Measurements from ENCODE around the gene BCL2. TPM values are rescaled to one million over a fixed set of nuclear protein-coding genes. Genes with fewer than 3 reads are reported as not detected.
A peak's percentile ranks its signal among the peaks of the same experiment; 100 is the strongest.

BCL2 gene
- total RNA-seq, 4 donors from 2014 or later = 16.1 to 61.1 (median 36.9) TPM

- Histone ChIP-seq H3K27me3 (no peaks in the 10 kb centered on the region), H3K27ac (peak overlapping the region; percentile 22 to 32), H3K4me1 (no peaks in the 10 kb centered on the region), H3K4me3 (no peak overlapping the region), H3K36me3 (no peaks in the 10 kb centered on the region), H3K9me3 (no peaks in the 10 kb centered on the region)
- DNase-seq = peak in 1 of 2 donors; percentile 49
- no peak for TF ChIP-seq CTCF (IDR thresholded peaks at IDR 0.05)
- no peak for TF ChIP-seq POLR2A (IDR thresholded peaks at IDR 0.05)
- intact Hi-C loops (cut with DNase I; ENCODE audit: low total_unique reads) = no loop called here
Measured at GRCh38 chr18:63083555-63083954, 236.0 kb downstream of the BCL2 start.

GRCh38 chr18:63083020-63083531, 236.5 kb downstream of the BCL2 start:
- H3K27ac ChIP-seq = peak overlapping the region; percentile 22 to 74
- H3K27me3 ChIP-seq = no peaks in the 10 kb centered on the region
- H3K4me3 ChIP-seq = no peak overlapping the region
- peak; percentile 43 to 87 for DNase-seq
- no peaks in the 10 kb centered on the region for H3K9me3 ChIP-seq
- H3K36me3 ChIP-seq = no peaks in the 10 kb centered on the region
- intact Hi-C loops (cut with DNase I; ENCODE audit: low total_unique reads) = no loop called here
- TF ChIP-seq CTCF (IDR thresholded peaks at IDR 0.05) (no peak), POLR2A (IDR thresholded peaks at IDR 0.05) (no peak)
- H3K4me1 ChIP-seq = no peaks in the 10 kb centered on the region

GRCh38 chr18:63082366-63083019, 237.1 kb downstream of the BCL2 start:
- Histone ChIP-seq H3K4me3 (no peak overlapping the region), H3K4me1 (no peaks in the 10 kb centered on the region), H3K36me3 (no peaks in the 10 kb centered on the region), H3K27me3 (no peaks in the 10 kb centered on the region), H3K27ac (peak overlapping the region; percentile 22 to 74), H3K9me3 (no peaks in the 10 kb centered on the region)
- no peak for DNase-seq
- TF ChIP-seq CTCF (IDR thresholded peaks at IDR 0.05) (no peak), POLR2A (IDR thresholded peaks at IDR 0.05) (no peak)
- intact Hi-C loops (cut with DNase I; ENCODE audit: low total_unique reads) = no loop called here

GRCh38 chr18:63079114-63079513, 240.5 kb downstream of the BCL2 start:
- Histone ChIP-seq H3K9me3 (no peaks in the 10 kb centered on the region), H3K4me3 (no peak overlapping the region), H3K27me3 (no peaks in the 10 kb centered on the region), H3K36me3 (no peaks in the 10 kb centered on the region), H3K4me1 (no peaks in the 10 kb centered on the region), H3K27ac (no peak overlapping the region)
- no peak for DNase-seq
- intact Hi-C loops (cut with DNase I; ENCODE audit: low total_unique reads) = no loop called here
- TF ChIP-seq CTCF (IDR thresholded peaks at IDR 0.05) (no peak), POLR2A (IDR thresholded peaks at IDR 0.05) (no peak)

GRCh38 chr18:63078471-63078870, 241.1 kb downstream of the BCL2 start:
- Histone ChIP-seq H3K4me1 (no peaks in the 10 kb centered on the region), H3K27me3 (no peaks in the 10 kb centered on the region), H3K4me3 (no peak overlapping the region), H3K27ac (no peak overlapping the region), H3K9me3 (no peaks in the 10 kb centered on the region), H3K36me3 (no peaks in the 10 kb centered on the region)
- no peak for DNase-seq
- intact Hi-C loops (cut with DNase I; ENCODE audit: low total_unique reads) = no loop called here
- TF ChIP-seq POLR2A (IDR thresholded peaks at IDR 0.05) (no peak), CTCF (IDR thresholded peaks at IDR 0.05) (no peak)
